GM18861 (cell line): ENCODE results near the gene HSPA12B.
"Not testable (repeated sequence)": the region's sequence is repeated elsewhere in the genome, so short reads cannot be mapped to it uniquely, and the experiment has no call there.

Experiments used
- ATAC-seq: cut with Tn5 transposase; IDR thresholded peaks from one replicate; pipeline ENCODE4 v1.9.1; 2021; ENCODE audit not compliant: unreplicated experiment

HSPA12B gene

GRCh38 chr20:3784216-3784853 lies 51.9 kb downstream of the HSPA12B start:
- no peak for ATAC-seq

- no peak for ATAC-seq
Measured at GRCh38 chr20:3784863-3785239, 52.4 kb downstream of the HSPA12B start.

- ATAC-seq = no peak
Measured at GRCh38 chr20:3785240-3786125, 53.0 kb downstream of the HSPA12B start.

GRCh38 chr20:3786126-3786484 lies 53.6 kb downstream of the HSPA12B start:
- ATAC-seq = peak; percentile 8

- ATAC-seq = peak; percentile 69
Measured at GRCh38 chr20:3786665-3787323, 54.3 kb downstream of the HSPA12B start, which contains the start of gene CENPB. Gene CENPB, minus strand, starts transcription at chr20:3786740. Its CDS starts 257 bp downstream, at chr20:3786483.

GRCh38 chr20:3787324-3788014 lies 55.0 kb downstream of the HSPA12B start:
- no peak for ATAC-seq

GRCh38 chr20:3788685-3789155 lies 56.2 kb downstream of the HSPA12B start:
- ATAC-seq = no peak

GRCh38 chr20:3789201-3789600 lies 56.7 kb downstream of the HSPA12B start:
- ATAC-seq = not testable (repeated sequence)

GRCh38 chr20:3794168-3794567 lies 61.7 kb downstream of the HSPA12B start:
- not testable (repeated sequence) for ATAC-seq

GRCh38 chr20:3794701-3795420 lies 62.4 kb downstream of the HSPA12B start:
- no peak for ATAC-seq

GRCh38 chr20:3795511-3796468 lies 63.3 kb downstream of the HSPA12B start, which contains the start of gene CDC25B:
Gene CDC25B, plus strand, starts transcription at chr20:3796310. Its CDS starts 222 bp downstream, at chr20:3796532.
- ATAC-seq = peak; percentile 56

GRCh38 chr20:3796477-3797225 lies 64.2 kb downstream of the HSPA12B start:
- no peak for ATAC-seq

- no peak for ATAC-seq
Measured at GRCh38 chr20:3797226-3797545, 64.7 kb downstream of the HSPA12B start.

GRCh38 chr20:3797592-3798372 lies 65.3 kb downstream of the HSPA12B start:
- ATAC-seq = no peak

- ATAC-seq = no peak
Measured at GRCh38 chr20:3798373-3798768, 65.9 kb downstream of the HSPA12B start.

- no peak for ATAC-seq
Measured at GRCh38 chr20:3798908-3799248, 66.4 kb downstream of the HSPA12B start.

- ATAC-seq = no peak
Measured at GRCh38 chr20:3800256-3800877, 67.9 kb downstream of the HSPA12B start.
